Measurements from ENCODE around the gene MS4A6A. TPM values are rescaled to one million over a fixed set of nuclear protein-coding genes. Genes with fewer than 3 reads are reported as not detected.
A peak's percentile ranks its signal among the peaks of the same experiment; 100 is the strongest.
"Not testable (repeated sequence)": the region's sequence is repeated elsewhere in the genome, so short reads cannot be mapped to it uniquely, and the experiment has no call there.

MS4A6A gene
- total RNA-seq, 2 donors from 2014 or later = 62.5 to 155 TPM

DNA sequence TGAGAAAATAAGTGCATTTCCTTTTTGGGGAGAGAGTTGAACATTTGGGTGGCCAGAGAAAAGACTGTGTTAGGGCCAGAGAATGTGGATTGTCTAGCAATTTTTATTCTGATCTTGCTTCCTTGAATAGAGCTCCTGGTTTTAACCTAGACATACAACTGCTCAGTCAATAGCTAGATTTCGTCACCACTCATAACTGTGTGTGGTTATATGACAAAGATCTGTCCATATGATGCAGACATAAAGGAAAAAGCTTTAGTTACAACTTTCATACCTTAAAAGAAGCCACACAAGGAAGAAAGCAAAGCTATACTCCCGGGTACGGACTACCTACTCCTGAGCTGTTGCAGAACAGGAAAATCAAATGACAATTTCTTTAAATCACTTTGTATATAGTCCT is 37.2 kb downstream of the MS4A6A start:
- intact Hi-C loops (cut with DNase I) = no loop called here
- ATAC-seq = no peak

DNA sequence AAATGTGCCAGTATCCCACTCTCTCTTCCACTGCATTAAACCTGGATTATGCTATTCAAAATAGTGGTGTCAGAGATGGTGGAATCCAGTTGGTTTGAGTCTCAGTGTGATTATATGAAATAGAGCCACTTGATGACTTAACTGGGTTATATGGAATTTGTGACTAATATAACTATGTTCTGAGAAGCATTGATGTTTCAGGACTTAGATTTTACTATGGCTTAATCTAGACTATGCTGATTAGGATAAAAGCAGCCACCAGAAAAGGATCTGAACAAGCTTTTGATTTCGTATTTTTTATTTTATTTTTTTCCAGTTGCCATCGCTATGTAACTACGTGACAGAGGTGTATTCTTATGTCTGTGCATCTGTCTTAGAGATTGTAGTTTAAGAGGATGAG is 39.1 kb downstream of the MS4A6A start:
- DNase-seq (no peak), ATAC-seq (no peak)
- intact Hi-C loops (cut with DNase I) = no loop called here

More for the DNA sequence above, 37.2 kb downstream of the MS4A6A start:
- no peak for DNase-seq

DNA sequence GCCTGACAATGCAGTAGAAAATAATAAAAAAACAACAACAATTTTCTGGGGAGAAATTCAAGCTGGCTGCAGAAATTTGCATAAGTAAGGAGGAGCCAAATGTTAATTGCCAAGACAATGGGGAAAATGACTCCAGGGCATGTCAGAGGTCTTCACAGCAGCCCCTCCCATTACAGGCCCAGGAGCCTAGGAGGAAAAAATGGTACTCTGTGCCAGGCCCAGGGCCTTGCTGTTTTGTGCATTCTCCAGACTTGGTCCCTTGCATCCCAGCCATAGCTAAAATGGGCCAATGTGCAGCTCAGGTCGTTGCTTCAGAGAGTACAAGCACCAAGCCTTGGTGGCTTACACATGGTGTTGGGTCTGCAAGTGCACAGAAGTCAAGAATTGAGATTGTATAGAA is 49.0 kb downstream of the MS4A6A start:
- DNase-seq (no peak), ATAC-seq (no peak)
- intact Hi-C loops (cut with DNase I) = no loop called here

DNA sequence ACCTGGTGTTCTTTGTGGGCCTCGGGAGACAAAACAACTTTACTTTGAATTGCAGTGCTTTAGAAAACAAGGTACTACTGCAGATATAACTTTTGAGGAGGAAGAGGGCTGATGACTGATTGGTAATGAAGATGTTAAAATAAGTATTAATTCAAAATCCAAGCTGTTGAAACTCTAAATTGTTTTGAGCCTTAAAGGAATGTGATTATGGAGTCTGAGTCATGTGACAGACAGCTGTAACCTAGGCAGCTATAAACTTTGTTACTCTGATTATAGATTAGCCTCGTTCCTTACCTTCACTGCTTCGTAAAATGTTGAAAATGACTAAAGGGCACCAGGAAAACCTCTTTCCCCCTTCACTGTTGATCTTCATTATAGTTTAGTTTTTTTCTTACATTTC is 51.0 kb downstream of the MS4A6A start:
- intact Hi-C loops (cut with DNase I) = loop anchor here in 1 of 2 donors (2.0 kb wide), 1 partner anchor 309 kb away; no protein-coding TSS in a partner anchor
- ATAC-seq (no peak), DNase-seq (no peak)

DNA sequence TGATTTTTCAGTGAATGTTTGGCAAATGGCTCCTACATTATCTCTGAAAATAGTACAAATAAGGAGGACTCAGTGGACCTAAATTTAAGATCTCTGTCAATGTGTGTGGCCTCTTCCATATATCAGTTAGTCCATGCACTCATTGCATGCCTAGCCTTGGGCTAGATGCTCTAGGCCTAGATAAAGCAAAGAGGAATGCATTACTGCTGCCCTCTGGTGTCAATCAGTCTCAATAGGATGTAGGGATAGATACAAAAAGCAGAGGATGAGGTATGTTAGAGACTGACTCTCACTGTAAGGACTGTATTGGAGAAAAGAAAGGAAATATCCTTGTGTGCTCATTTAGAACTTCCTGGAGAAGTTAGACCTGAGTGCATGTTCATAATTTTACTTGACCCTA is 52.4 kb downstream of the MS4A6A start:
- intact Hi-C loops (cut with DNase I) = loop anchor here in 1 of 2 donors (2.0 kb wide), 1 partner anchor 308 kb away; no protein-coding TSS in a partner anchor
- DNase-seq (no peak), ATAC-seq (peak; percentile 65 to 69)

DNA sequence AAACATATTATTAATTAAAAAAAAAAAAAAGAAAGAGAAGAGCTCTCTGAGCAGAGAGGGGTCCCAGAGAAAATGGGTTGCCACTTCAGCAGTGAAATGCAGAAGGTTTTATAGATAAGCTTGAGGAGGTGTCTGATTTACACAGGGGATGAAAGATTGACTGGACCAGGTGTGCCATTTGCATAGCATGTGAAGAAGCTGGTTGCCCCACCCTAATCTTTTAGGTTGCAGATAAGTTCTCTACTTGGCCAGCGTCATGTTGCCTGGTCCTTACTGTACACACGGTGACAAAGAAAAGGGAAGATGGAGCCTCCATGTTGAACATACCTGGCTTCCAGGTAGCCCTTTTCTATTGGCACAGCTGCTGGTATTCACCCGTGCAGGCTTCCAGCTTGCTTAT is 53.0 kb downstream of the MS4A6A start:
- intact Hi-C loops (cut with DNase I) = loop anchor here (2.0 to 5.0 kb wide), 2 partner anchors 307 to 308 kb away; no protein-coding TSS in a partner anchor
- no peak for ATAC-seq
- DNase-seq = no peak

DNA sequence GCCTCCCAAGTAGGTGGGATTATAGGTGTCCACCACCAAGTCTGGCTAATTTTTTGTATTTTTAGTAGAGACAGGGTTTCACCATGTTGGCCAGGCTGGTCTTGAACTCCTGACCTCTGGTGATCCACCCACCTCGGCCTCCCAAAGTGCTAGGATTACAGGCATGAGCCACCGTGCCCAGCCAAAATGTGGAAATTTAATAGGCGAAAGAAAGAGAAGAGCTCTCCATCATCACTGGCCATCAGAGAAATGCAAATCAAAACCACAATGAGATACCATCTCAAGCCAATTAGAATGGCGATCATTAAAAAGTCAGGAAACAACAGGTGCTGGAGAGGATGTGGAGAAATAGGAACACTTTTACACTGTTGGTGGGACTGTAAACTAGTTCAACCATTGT is 54.0 kb downstream of the MS4A6A start:
- intact Hi-C loops (cut with DNase I) = loop anchor here in 1 of 2 donors (5.0 kb wide), 1 partner anchor 307 kb away; no protein-coding TSS in a partner anchor
- ATAC-seq, DNase-seq: not testable (repeated sequence)

DNA sequence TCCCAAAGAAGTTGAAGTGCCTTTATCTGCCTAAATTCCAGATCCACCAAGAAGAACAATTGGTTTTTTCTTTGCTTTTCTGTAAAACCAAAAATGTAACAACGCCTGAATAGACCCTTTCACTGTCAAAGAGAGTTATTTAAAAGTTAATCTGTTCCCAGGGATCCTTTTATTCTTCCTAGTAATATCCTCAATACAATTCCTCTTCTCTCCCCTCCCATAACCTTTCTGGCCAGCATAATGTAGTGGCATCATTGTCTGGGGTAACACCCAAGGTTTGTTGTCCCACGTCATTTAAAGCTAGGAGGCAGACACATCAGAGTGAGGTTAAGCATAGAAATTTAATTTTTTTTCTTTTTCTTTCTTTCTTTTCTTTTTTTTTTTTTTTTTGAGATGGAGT is 54.5 kb downstream of the MS4A6A start:
- no peak for DNase-seq
- intact Hi-C loops (cut with DNase I) = loop anchor here in 1 of 2 donors (5.0 kb wide), 1 partner anchor 306 kb away; no protein-coding TSS in a partner anchor
- ATAC-seq = no peak

DNA sequence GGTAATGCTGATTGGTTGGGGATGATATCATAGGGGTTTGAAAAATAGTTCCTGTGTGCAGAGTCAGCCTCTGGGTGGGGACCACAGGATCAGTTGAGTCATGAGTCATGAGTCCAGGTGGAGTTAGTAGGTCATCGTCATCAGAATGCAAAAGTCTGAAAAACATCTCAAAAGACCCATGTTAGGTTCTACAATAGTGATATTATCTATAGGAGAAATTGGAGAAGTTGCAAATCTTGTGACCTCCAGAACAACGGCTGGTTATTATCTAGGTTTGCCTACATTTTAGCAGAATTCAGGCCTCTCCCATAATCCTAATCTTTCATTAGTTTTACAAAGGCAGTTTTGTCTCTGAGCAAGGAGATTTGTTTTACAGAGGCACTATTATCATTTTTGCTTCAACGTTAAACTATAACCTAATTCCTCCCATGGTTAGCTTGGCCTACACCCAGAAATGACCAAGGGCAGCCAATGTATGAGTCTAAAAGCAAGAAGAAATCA is 55.5 kb downstream of the MS4A6A start:
- DNase-seq = no peak
- intact Hi-C loops (cut with DNase I) = loop anchor here in 1 of 2 donors (5.0 kb wide), 1 partner anchor 305 kb away; no protein-coding TSS in a partner anchor
- no peak for ATAC-seq

DNA sequence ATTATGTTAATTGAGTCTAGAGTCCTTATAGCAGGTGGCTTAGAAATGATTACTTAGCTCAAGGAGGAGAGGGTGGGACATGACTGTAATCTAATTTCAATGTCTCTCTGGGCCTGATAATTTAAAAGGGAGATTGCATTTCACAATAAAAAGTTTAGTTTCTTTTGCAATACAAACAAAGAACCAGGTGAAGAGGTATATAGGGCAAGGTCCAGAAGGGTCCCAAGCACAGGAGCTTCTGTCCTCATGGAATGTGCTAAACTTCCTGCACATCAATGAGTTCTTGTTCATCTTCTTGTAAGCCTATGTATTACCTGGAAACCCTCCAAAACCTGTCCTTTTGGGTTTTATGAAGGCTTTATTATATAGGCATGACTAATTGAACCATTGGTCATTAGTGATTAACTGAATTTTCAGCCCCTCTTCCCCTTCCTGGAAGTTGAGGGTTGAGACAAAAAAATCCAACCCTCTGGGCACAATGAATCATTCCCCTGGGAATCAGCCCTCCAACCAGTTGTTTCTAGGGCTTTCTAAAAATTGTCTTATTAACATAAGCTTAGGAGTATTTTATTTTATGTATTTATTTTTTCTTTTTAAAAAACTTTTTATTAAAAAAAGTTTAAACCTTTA is 56.8 kb downstream of the MS4A6A start:
- DNase-seq (no peak), ATAC-seq (no peak)
- intact Hi-C loops (cut with DNase I) = loop anchor here in 1 of 2 donors (5.0 kb wide), 1 partner anchor 304 kb away; no protein-coding TSS in a partner anchor

DNA sequence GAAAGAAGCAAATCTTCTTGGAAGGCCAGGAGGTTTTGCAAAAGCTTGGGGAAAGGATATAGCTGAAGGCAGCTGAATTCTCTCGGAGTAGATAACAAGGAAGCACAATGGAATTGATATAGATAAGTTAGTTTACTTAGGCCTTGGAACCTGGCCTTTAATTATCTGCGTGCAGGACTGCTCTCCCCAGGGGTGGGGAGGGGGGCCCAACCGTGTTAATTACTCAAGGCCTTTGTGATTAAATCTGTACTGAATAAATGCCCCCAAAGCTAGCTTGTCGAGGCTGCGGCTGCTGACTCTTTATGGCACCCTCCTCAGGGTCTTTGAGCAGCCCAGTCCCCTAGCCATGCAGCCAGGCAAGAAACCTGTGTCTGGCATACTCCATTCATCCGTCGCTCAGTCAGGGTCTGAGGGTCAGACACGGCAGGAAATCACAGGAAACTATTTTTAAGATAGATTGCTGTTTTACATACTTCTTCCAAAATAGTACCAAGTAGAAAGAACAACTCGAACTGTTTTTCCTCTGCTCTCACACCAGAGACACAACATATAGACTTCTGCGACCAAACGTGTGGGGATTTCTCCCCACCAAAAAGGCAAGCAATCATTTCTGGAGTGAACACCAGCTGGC is 58.0 kb downstream of the MS4A6A start:
- no peak for ATAC-seq
- no peak for DNase-seq
- intact Hi-C loops (cut with DNase I) = loop anchor here in 1 of 2 donors (5.0 kb wide), 1 partner anchor 303 kb away; no protein-coding TSS in a partner anchor

Small RNAs within 50 kb of the gene (microRNA-seq; reads per million reads assigned to microRNA genes)
- gene MIR6503 = 0.60 to 1.4 reads per million in 2 donors

Other genes starting within 250 kb of the MS4A6A start
- not detected for gene OOSP1, start 244.7 kb downstream of the MS4A6A start, total RNA-seq
- gene OOSP4A, start 219.1 kb downstream of the MS4A6A start, total RNA-seq = not detected
- not detected for gene OOSP4B, start 165.9 kb downstream of the MS4A6A start, total RNA-seq
- not detected for gene OOSP2, start 142.7 kb downstream of the MS4A6A start, total RNA-seq
- gene MS4A3, start 126.4 kb downstream of the MS4A6A start, total RNA-seq = not detected
- 1 to 10 TPM in 1 of 2 donors, under 1 TPM in 1; 0.26 to 1.7 TPM for gene MS4A2, start 94.4 kb downstream of the MS4A6A start, total RNA-seq
- gene MS4A4E, start 60.1 kb upstream of the MS4A6A start, total RNA-seq = 1 to 10 TPM in 1 of 2 donors, under 1 TPM in 1; 0.52 to 3.1 TPM
- gene MS4A4A, start 97.6 kb upstream of the MS4A6A start, total RNA-seq = 10 to 100 TPM; 26.4 to 43.9 TPM
- gene MS4A6E, start 144.2 kb upstream of the MS4A6A start, total RNA-seq = under 1 TPM in 1 of 2 donors, not detected in 1; 0.47 TPM
- gene MS4A7, start 195.4 kb upstream of the MS4A6A start, total RNA-seq = 10 to 100 TPM; 33.1 to 37.1 TPM
- gene MS4A14, start 213.4 kb upstream of the MS4A6A start, total RNA-seq = 1 to 10 TPM; 1.4 to 1.5 TPM
- not detected for gene MS4A5, start 246.5 kb upstream of the MS4A6A start, total RNA-seq